GM21447 (cell line): ENCODE data around the gene GJA9.

ENCODE experiments used
- ATAC-seq: cut with Tn5 transposase; IDR thresholded peaks from one replicate; pipeline ENCODE4 v1.9.1; 2021; ENCODE audit not compliant: unreplicated experiment

Gene GJA9

DNA sequence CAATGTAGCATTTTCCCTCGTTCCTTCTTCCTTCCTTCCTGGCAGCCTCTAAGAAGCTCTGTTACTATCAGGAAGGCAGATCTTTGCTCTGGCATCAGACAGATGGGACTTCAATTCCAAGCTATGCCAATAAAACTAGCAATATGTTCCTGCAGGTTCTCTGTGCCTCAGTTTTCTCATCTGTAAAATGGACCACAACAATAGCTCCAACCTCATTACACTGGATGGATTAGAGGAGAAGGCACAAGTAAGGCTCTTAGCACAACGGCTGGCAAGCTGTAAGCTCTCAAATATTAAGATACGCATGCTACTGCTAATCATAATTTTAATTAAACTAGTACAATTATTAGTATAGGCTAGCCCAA lies 49.0 kb downstream of the GJA9 start:
- no peak for ATAC-seq

DNA sequence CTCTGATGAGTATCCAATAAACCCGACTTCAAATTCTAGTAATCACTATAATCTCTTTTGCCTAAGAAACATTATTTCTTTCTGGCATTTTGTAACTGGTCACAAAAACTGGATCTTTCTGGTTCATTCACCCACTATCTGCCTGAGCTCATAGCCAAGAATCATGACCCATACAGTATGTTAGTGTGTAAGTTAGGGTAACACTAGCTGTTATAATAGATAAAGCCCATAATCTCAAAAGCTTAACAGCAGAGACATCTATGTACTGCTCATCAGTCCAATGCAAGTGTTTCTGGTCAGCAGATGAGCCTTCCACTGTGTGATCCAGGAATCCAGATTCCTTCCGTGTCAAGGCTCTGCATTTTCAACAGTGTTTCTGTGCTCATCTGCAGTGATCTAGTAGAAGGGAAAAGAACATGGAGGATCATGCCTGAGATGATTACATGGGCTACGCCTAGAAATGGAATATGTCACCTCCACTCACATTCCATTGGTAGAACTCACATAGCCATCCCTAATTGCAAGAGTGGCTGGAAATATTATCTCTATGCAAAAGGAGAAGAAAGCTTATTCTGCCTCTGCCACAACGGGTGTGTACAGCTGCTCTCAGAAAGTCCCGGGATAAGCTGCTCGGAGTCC lies 49.5 kb downstream of the GJA9 start:
- ATAC-seq = no peak

DNA sequence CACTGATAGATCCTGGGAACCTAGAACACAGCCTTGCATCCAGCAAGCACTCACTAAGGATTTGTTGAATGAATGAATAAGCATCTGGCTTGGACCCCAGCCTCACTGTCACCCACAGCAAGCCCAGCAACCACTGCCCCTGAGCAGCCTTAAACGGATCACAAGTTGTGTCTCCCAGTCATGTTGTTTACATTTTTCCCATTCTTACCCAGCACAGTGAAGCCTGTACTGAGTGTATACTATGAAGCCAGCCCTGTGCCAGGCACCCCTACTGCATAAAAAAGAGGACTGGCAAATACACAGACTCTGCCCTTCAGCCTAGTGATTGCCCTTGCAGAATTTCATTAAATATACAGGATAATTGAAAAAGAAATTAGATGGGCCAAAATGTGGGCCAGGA lies 52.0 kb downstream of the GJA9 start:
- no peak for ATAC-seq

GRCh38 chr1:38827318-38827717 lies 54.1 kb downstream of the GJA9 start:
- no peak for ATAC-seq

GRCh38 chr1:38826886-38827285 lies 54.5 kb downstream of the GJA9 start:
- no peak for ATAC-seq

GRCh38 chr1:38826262-38826661 lies 55.1 kb downstream of the GJA9 start:
- no peak for ATAC-seq
